PC-3 (cell line): Measurements from ENCODE around the gene PDZD2. TPM values are rescaled to one million over a fixed set of nuclear protein-coding genes. Genes with fewer than 3 reads are reported as not detected.
"Not testable (repeated sequence)": the region's sequence is repeated elsewhere in the genome, so short reads cannot be mapped to it uniquely, and the experiment has no call there.

ENCODE experiments used
- ATAC-seq: fragments of 200-7000 bp; cut with Tn5 transposase; 2 replicates; pipeline ENCODE4 v1.9.1; 2020; ENCODE audit warnings: mild to moderate bottlenecking, moderate library complexity
- BruUV-seq: library from RNA; stranded (reverse); fragments of 400-500 nt; replicated peaks from 2 replicates; lab custom pipeline; 2021; lab: Mats Ljungman, UMichigan
- CTCF ChIA-PET: fragments of 300-600 bp; sonication (Branson Sonifier 250); formaldehyde crosslinking; loops from one replicate; lab custom pipeline; 2022; ENCODE audit warnings: antibody characterized with exemption; lab: Charles Lee
- POLR2A ChIA-PET: fragments of 300-600 bp; sonication (Branson Sonifier 250); formaldehyde crosslinking; loops from one replicate; lab custom pipeline; 2022; ENCODE audit warnings: antibody characterized with exemption; ENCODE audit not compliant: unreplicated experiment; lab: Charles Lee
- DNase-seq: peaks from one replicate; pipeline ENCODE4 v3.0.0-alpha.2; 2015
- H2AFZ ChIP-seq: fragments of 300-600 bp; sonication (generic); 2 replicates; pipeline ENCODE4 v1.6.0; 2016; ENCODE audit warnings: antibody characterized with exemption, low read length
- H3F3A ChIP-seq: fragments of 300-600 bp; sonication (generic); one replicate; pipeline ENCODE4 v1.6.0; 2017; ENCODE audit warnings: antibody characterized with exemption, low read length, control low read depth, mild to moderate bottlenecking; ENCODE audit not compliant: unreplicated experiment
- H3K27ac ChIP-seq: fragments of 300-600 bp; sonication (generic); 2 replicates; pipeline ENCODE4 v1.5.1; 2016; ENCODE audit warnings: mild to moderate bottlenecking, low read length
- H3K27me3 ChIP-seq: fragments of 300-600 bp; sonication (generic); 2 replicates; pipeline ENCODE4 v1.6.1; 2016; ENCODE audit warnings: low read length, mixed read lengths
- H3K36me3 ChIP-seq: fragments of 300-600 bp; sonication (generic); 2 replicates; pipeline ENCODE4 v1.6.1; 2016; ENCODE audit warnings: low read depth, mixed run types, low read length, mixed read lengths
- H3K4me1 ChIP-seq: fragments of 300-600 bp; sonication (generic); 2 replicates; pipeline ENCODE4 v1.5.1; 2016; ENCODE audit warnings: low read length; ENCODE audit not compliant: insufficient read depth
- H3K4me2 ChIP-seq: fragments of 300-600 bp; sonication (generic); 2 replicates; pipeline ENCODE4 v1.6.0; 2016; ENCODE audit warnings: low read length
- H3K4me3 ChIP-seq: fragments of 300-600 bp; sonication (generic); 2 replicates; pipeline ENCODE4 v1.5.1; 2016; ENCODE audit warnings: mild to moderate bottlenecking, low read length, mixed read lengths
- H3K79me2 ChIP-seq: fragments of 300-600 bp; sonication (generic); 2 replicates; pipeline ENCODE4 v1.6.1; 2017; ENCODE audit warnings: low read length, mixed read lengths
- H3K9ac ChIP-seq: fragments of 300-600 bp; sonication (generic); 2 replicates; pipeline ENCODE4 v1.6.0; 2016; ENCODE audit warnings: mild to moderate bottlenecking, low read length
- H3K9me2 ChIP-seq: fragments of 300-600 bp; sonication (generic); replicated peaks from 2 replicates; pipeline ENCODE4 v1.6.1; 2016; ENCODE audit warnings: mixed run types, low read length, mixed read lengths
- H3K9me3 ChIP-seq: fragments of 300-600 bp; sonication (generic); 2 replicates; pipeline ENCODE4 v1.6.1; 2016; ENCODE audit warnings: low read length, mixed read lengths
- H4K20me1 ChIP-seq: fragments of 300-600 bp; sonication (generic); 2 replicates; pipeline ENCODE4 v1.6.1; 2016; ENCODE audit warnings: low read length, mixed read lengths
- EZH2 ChIP-seq: fragments of 300-600 bp; sonication (generic); IDR thresholded peaks from one replicate; pipeline ENCODE4 v1.6.1; 2017; ENCODE audit warnings: antibody characterized with exemption, mild to moderate bottlenecking, low read length; ENCODE audit not compliant: unreplicated experiment
- EZH2phosphoT487 ChIP-seq: fragments of 300-600 bp; sonication (generic); IDR thresholded peaks from 2 replicates; pipeline ENCODE4 v1.6.1; 2018; ENCODE audit warnings: mild to moderate bottlenecking, antibody characterized with exemption, low read length, borderline replicate concordance
- intact Hi-C: fragments of 100-400 bp; cut with micrococcal nuclease; formaldehyde crosslinking; loops from 2 replicates; pipeline ENCODE4 v1.9.0; 2023
- total RNA-seq: library from RNA; depleted of rRNA; stranded (reverse); fragments of >200 nt; gene quantifications from 2 replicates; pipeline ENCODE4 v1.2.3, GENCODE V29; 2014
- TF ChIP-seq, protein P1 (sequence below): fragments of 300-600 bp; sonication (generic); conservative IDR thresholded peaks from 2 replicates; pipeline ENCODE4 v1.5.1; 2017; ENCODE audit warnings: antibody characterized with exemption, low read depth, mild to moderate bottlenecking, low read length

The PDZD2 gene
- total RNA-seq, 1 experiment from 2014 or later: 2.0 TPM

GRCh38 chr5:31771500-31771899 is 132.6 kb downstream of the PDZD2 start:
- CTCF ChIA-PET: no interaction called here

GRCh38 chr5:31776294-31776693 is 137.4 kb downstream of the PDZD2 start:
- H3K27me3 ChIP-seq: peaks cover 20% of the 10 kb centered on the region; the same call in 1 of the 2 replicates
- DNase-seq, H3K4me3 ChIP-seq, H3K4me2 ChIP-seq, H3K9me2 ChIP-seq, H3K27ac ChIP-seq, intact Hi-C loops, H3K36me3 ChIP-seq, POLR2A ChIA-PET, H3K79me2 ChIP-seq, H3K4me1 ChIP-seq, ATAC-seq, H3F3A ChIP-seq, H2AFZ ChIP-seq, CTCF ChIA-PET, H3K9ac ChIP-seq, H4K20me1 ChIP-seq, H3K9me3 ChIP-seq, BruUV-seq: not testable (repeated sequence)

More at GRCh38 chr5:31771500-31771899, 132.6 kb downstream of the PDZD2 start:
- H3K27me3 ChIP-seq: peaks cover 52% of the 10 kb centered on the region
- H3K9ac ChIP-seq: no peak overlapping the region
- no peak for TF ChIP-seq EZH2
- no peak for TF ChIP-seq EZH2phosphoT487
- TF ChIP-seq, protein P1, sequence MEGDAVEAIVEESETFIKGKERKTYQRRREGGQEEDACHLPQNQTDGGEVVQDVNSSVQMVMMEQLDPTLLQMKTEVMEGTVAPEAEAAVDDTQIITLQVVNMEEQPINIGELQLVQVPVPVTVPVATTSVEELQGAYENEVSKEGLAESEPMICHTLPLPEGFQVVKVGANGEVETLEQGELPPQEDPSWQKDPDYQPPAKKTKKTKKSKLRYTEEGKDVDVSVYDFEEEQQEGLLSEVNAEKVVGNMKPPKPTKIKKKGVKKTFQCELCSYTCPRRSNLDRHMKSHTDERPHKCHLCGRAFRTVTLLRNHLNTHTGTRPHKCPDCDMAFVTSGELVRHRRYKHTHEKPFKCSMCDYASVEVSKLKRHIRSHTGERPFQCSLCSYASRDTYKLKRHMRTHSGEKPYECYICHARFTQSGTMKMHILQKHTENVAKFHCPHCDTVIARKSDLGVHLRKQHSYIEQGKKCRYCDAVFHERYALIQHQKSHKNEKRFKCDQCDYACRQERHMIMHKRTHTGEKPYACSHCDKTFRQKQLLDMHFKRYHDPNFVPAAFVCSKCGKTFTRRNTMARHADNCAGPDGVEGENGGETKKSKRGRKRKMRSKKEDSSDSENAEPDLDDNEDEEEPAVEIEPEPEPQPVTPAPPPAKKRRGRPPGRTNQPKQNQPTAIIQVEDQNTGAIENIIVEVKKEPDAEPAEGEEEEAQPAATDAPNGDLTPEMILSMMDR: no peak
- H3K4me1 ChIP-seq: no peaks in the 10 kb centered on the region
- DNase-seq (no peak), ATAC-seq (no peak)
- no peaks in the 10 kb centered on the region for H3K79me2 ChIP-seq
- H3K4me2 ChIP-seq: no peak overlapping the region
- POLR2A ChIA-PET: no interaction called here
- no peaks in the 10 kb centered on the region for H4K20me1 ChIP-seq
- no peaks in the 10 kb centered on the region for H3K9me2 ChIP-seq
- BruUV-seq: no TSS peak
- no peaks in the 10 kb centered on the region for H3K9me3 ChIP-seq
- intact Hi-C loops: no loop called here
- no peak overlapping the region for H2AFZ ChIP-seq
- no peaks in the 10 kb centered on the region for H3K36me3 ChIP-seq
- no peak overlapping the region for H3K27ac ChIP-seq
- no peak overlapping the region for H3K4me3 ChIP-seq
- H3F3A ChIP-seq: no peaks in the 10 kb centered on the region

DNA sequence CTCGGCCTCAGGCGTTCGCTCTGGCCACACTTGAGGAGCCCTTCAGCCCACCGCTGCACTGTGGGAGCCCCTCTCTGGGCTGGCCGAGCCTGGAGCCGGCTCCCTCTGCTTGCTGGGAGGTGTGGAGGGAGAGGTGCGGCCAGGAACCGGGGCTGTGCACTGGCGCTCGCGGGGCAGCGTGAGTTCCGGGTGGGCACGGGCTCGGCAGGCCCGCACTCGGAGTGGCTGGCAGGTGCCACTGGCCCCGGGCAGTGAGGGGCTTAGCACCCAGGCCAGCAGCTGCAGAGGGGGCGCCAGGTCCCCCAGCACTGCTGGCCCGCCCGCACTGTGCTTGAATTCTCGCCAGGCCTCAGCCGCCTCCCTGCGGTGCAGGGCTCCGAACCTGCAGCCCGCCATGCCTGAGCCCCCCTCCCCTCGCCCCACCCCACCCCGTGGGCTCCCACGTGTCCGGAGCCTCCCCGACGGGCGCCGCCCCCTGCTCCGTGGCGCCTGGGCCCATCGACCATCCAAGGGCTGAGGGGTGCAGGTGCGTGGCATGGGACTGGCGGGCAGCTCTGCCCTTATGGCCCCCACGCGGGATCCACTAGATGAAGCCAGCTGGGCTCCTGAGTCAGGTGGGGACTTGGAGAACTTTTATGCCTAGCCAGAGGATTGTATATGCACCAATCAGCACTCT is 138.2 kb downstream of the PDZD2 start:
- CTCF ChIA-PET: no interaction called here
- intact Hi-C loops: no loop called here
- POLR2A ChIA-PET: no interaction called here

More for the DNA sequence above, 138.2 kb downstream of the PDZD2 start:
- Histone ChIP-seq H3F3A (no peaks in the 10 kb centered on the region), H2AFZ (no peak overlapping the region), H3K4me3 (no peak overlapping the region), H4K20me1 (no peaks in the 10 kb centered on the region), H3K27me3 (peaks cover 19% of the 10 kb centered on the region; the same call in 1 of the 2 replicates), H3K9ac (no peak overlapping the region), H3K4me1 (peaks cover 6% of the 10 kb centered on the region; the same call in 1 of the 2 replicates), H3K79me2 (no peaks in the 10 kb centered on the region), H3K27ac (no peak overlapping the region), H3K4me2 (no peak overlapping the region), H3K9me3 (no peaks in the 10 kb centered on the region), H3K36me3 (no peaks in the 10 kb centered on the region), H3K9me2 (no peaks in the 10 kb centered on the region)
- TF ChIP-seq EZH2phosphoT487 (no peak), EZH2 (no peak)
- TF ChIP-seq, protein P1: no peak
- no peak for DNase-seq
- BruUV-seq: no TSS peak
- ATAC-seq: no peak
